ENCODE data around the gene CLDN3.
"Not testable (repeated sequence)": the region's sequence is repeated elsewhere in the genome, so short reads cannot be mapped to it uniquely, and the experiment has no call there.

CLDN3 gene

GRCh38 chr7:73734619-73735527, 35.2 kb downstream of the CLDN3 start:
- DNase-seq = peak; percentile 23

- no peak for DNase-seq
Observed at GRCh38 chr7:73732397-73732796, 37.7 kb downstream of the CLDN3 start.

DNA sequence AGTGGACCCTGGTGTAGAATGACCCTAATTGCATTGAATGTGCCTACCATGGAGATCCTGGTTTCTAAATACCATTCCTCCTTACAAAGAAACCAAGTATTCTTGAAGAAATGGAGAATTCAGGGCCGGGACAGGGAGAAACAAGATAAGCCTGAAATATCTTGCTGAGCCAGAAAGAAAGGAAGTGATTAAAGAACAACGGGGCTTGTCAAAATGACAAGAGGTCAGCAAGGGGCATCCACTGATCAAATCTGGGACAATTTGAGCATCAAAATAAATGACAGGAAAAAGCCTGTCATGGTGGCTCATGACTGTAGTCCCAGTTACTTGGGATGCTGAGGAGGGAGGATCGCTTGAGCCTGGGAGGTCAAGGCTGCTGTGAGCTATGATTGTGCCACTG, 39.6 kb downstream of the CLDN3 start:
- no peak for DNase-seq

DNA sequence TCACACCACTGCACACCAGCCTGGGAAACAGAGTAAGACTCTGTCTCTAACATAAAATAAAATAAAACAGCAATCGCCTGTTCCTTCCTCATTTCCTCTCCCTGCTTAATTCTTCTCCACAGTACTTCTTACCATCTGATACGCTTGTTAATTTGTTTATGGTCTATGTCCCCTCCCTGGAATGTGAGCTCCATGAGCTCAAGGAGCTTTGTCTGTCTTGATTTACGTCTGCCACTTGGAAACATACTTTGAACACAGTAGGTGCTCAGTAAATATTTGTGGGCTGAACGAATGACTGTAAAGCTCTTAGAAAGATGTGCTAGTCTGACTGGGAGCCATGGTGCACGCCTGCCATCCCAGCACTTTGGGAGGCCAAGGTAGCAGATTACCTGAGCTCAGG, 41.5 kb downstream of the CLDN3 start:
- DNase-seq = no peak

DNA sequence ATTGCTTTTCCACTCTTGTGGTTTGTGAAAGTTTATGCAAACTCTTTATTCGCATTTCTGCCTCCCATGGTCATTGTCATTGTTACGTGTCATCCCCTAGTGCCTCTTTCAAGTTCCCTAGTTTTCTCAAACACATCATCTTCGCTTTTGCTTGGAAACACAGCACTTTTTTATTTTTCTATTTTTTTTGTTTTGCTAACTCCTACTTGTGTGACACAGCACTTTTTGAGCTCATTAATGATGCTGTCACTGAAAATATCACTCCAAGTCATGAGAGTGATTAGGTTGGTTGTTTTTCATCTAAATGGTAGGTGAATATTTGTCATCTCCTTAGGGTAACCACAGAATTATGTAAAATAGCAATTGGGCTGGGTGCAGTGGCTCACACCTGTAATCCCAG, 42.1 kb downstream of the CLDN3 start:
- DNase-seq = no peak

GRCh38 chr7:73726083-73726466, 44.0 kb downstream of the CLDN3 start:
- DNase-seq = no peak

DNA sequence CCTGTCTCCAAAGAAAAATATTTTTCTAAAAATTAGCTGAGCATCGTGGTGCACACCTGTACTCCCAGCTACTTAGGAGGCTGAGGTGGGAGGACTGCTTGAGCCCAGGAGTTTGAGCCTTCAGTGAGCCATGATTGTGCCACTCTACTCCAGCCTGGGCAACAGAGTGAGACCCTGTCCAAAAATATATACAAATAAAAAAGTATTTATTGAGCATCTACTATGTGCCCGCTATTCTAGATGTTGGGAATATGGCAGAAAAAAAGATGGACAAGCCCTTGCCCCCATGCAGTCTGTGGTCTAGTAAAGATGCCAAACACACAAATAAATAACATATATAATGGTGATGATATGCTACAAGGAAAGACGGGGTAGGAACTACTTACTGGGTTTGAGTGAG, 46.3 kb downstream of the CLDN3 start:
- DNase-seq = no peak

GRCh38 chr7:73722785-73723184, 47.3 kb downstream of the CLDN3 start:
- DNase-seq = no peak

DNA sequence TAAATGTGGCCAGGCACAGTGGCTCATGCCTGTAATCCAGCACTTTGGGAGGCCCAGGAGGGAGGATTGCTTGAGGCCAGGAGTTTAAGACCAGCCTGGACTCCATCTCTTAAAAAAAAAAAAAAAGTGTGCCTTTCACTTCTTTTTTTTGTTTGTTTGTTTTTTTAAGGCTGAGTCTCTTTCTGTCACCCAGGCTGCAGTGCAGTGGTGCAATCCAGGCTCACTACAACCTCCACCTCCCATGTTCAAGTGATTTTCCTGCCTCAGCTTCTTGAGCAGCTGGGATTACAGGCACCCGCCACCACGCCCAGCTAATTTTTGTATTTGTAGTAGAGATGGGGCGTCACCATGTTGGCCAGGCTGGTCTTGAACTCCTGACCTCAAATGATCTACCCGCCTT, 47.9 kb downstream of the CLDN3 start:
- DNase-seq = not testable (repeated sequence)

DNA sequence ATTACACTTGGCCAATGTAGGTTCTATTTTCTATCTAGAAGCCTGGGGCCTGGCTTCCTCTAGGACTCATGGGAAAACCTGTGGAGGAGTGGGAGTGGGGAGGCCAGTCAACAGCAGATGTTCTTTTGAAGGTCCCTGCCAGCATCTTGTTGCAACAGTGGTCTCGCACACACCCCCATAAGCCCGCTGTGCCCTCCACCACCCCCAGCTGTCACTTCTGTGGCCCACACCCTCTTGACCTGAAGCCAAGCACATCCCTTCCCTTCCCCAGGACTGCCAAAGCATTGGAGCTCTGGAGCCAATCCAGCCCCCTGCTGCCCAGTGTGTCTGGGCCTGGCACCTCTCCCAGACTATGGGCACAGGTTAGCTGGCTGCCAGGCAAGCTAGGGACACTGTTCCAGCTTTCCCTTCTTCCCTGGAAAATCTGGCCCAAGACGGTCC, 48.7 kb downstream of the CLDN3 start:
- DNase-seq = no peak

DNA sequence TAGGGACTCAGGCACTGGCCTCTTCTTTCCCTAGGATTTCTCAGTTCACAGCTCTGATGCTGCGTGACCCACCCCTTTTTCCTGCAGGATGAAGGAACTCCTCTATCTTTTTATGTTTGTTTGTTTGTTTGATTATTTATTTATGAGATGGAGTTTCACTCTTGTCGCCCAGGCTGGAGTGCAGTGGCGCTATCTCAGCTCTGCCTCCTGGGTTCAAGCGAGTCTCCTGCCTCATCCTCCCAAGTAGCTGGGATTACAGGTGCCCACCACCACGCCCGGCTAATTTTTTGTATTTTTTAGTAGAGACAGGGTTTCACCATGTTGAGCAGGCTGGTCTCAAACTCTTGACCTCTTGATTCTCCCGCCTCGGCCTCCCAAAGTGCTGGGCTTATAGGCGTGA, 49.6 kb downstream of the CLDN3 start:
- not testable (repeated sequence) for DNase-seq

- no peak for DNase-seq
Observed at GRCh38 chr7:73719806-73720169, 50.3 kb downstream of the CLDN3 start.

Measured in amniotic stem cell (primary cell).